OCI-LY7 (cell line): ENCODE data around the gene MREG. TPM values are rescaled to one million over a fixed set of nuclear protein-coding genes. Genes with fewer than 3 reads are reported as not detected.

Experiments used
- BruUV-seq: library from RNA; stranded (reverse); fragments of 400-500 nt; replicated peaks from 2 replicates; lab custom pipeline; 2021; lab: Mats Ljungman, UMichigan
- CTCF ChIA-PET: fragments of 300-600 bp; sonication (Branson Sonifier 250); formaldehyde crosslinking; loops from one replicate; lab custom pipeline; 2022; ENCODE audit warnings: antibody characterized with exemption; ENCODE audit not compliant: unreplicated experiment; lab: Charles Lee
- POLR2A ChIA-PET: fragments of 300-600 bp; sonication (Branson Sonifier 250); formaldehyde crosslinking; loops from one replicate; lab custom pipeline; 2022; ENCODE audit warnings: antibody characterized with exemption; lab: Charles Lee
- DNase-seq: peaks from one replicate; pipeline ENCODE4 v3.0.0-alpha.2; 2015; ENCODE audit warnings: low spot score
- H2AFZ ChIP-seq: fragments of 200-600 bp; sonication (generic), shearing (Covaris generic); 2 replicates; pipeline ENCODE4 v1.6.1; 2014; ENCODE audit warnings: mild to moderate bottlenecking, antibody characterized with exemption, low read length, moderate library complexity
- H3K27ac ChIP-seq: fragments of 200-600 bp; sonication (generic); 2 replicates; pipeline ENCODE4 v1.5.1; 2014; ENCODE audit warnings: mixed run types, low read depth, mild to moderate bottlenecking, moderate library complexity, low read length, inconsistent platforms; ENCODE audit not compliant: poor library complexity, severe bottlenecking
- H3K36me3 ChIP-seq: fragments of 200-600 bp; sonication (generic); 2 replicates; pipeline ENCODE4 v1.6.1; 2014; ENCODE audit warnings: mild to moderate bottlenecking, antibody characterized with exemption, low read length, moderate library complexity, mixed read lengths; ENCODE audit not compliant: insufficient read depth
- H3K4me1 ChIP-seq: fragments of 200-600 bp; sonication (generic); 2 replicates; pipeline ENCODE4 v1.5.1; 2014; ENCODE audit warnings: mild to moderate bottlenecking, low read length; ENCODE audit not compliant: insufficient read depth, poor library complexity, severe bottlenecking
- H3K4me2 ChIP-seq: fragments of 200-600 bp; sonication (generic); 2 replicates; pipeline ENCODE4 v1.6.1; 2014; ENCODE audit warnings: mild to moderate bottlenecking, low read length
- H3K4me3 ChIP-seq: fragments of 200-600 bp; sonication (generic); 2 replicates; pipeline ENCODE4 v1.5.1; 2014; ENCODE audit warnings: mild to moderate bottlenecking, low read depth, low read length; ENCODE audit not compliant: poor library complexity, severe bottlenecking
- H3K79me2 ChIP-seq: fragments of 200-600 bp; sonication (generic); 2 replicates; pipeline ENCODE4 v1.6.1; 2016; ENCODE audit warnings: low read depth, mild to moderate bottlenecking, low read length, moderate library complexity, mixed read lengths; ENCODE audit not compliant: insufficient read depth
- H3K9me2 ChIP-seq: fragments of 200-600 bp; sonication (generic); 2 replicates; pipeline ENCODE4 v1.6.1; 2016; ENCODE audit warnings: mild to moderate bottlenecking, low read length, mixed read lengths; ENCODE audit not compliant: insufficient read depth
- H3K9me3 ChIP-seq: fragments of 200-600 bp; sonication (generic); 2 replicates; pipeline ENCODE4 v1.6.1; 2014; ENCODE audit warnings: mild to moderate bottlenecking, mixed run types, low read length, mixed read lengths
- H4K20me1 ChIP-seq: fragments of 200-600 bp; sonication (generic); 2 replicates; pipeline ENCODE4 v1.6.1; 2014; ENCODE audit warnings: mild to moderate bottlenecking, antibody characterized with exemption, low read length, moderate library complexity, mixed read lengths; ENCODE audit not compliant: insufficient read depth
- EZH2phosphoT487 ChIP-seq: fragments of 200-600 bp; sonication (generic); IDR thresholded peaks from 2 replicates; pipeline ENCODE4 v1.6.1; 2018; ENCODE audit warnings: low read depth, borderline replicate concordance, mild to moderate bottlenecking, mixed run types, antibody characterized with exemption, low read length, moderate library complexity, mixed read lengths
- intact Hi-C: fragments of 100-400 bp; cut with micrococcal nuclease; formaldehyde crosslinking; loops from one replicate; pipeline ENCODE4 v1.10.0; 2022; ENCODE audit not compliant: unreplicated experiment
- total RNA-seq, 2 experiments: library from RNA; depleted of rRNA in 1 of 2; stranded (reverse); fragments of >200 nt in 1 of 2; shearing (Covaris generic) in 1 of 2; gene quantifications; 2 replicates each; pipeline ENCODE4 v1.2.3, GENCODE V29; 2014 to 2022
- TF ChIP-seq, protein P1 (sequence below): fragments of 200-600 bp; sonication (generic); conservative IDR thresholded peaks from 2 replicates; pipeline ENCODE4 v1.5.1; 2014; ENCODE audit warnings: mild to moderate bottlenecking, antibody characterized with exemption, low read length, moderate library complexity, mixed read lengths

The MREG gene
- total RNA-seq, 2 experiments from 2014 or later = 5.6 to 9.3 TPM

DNA sequence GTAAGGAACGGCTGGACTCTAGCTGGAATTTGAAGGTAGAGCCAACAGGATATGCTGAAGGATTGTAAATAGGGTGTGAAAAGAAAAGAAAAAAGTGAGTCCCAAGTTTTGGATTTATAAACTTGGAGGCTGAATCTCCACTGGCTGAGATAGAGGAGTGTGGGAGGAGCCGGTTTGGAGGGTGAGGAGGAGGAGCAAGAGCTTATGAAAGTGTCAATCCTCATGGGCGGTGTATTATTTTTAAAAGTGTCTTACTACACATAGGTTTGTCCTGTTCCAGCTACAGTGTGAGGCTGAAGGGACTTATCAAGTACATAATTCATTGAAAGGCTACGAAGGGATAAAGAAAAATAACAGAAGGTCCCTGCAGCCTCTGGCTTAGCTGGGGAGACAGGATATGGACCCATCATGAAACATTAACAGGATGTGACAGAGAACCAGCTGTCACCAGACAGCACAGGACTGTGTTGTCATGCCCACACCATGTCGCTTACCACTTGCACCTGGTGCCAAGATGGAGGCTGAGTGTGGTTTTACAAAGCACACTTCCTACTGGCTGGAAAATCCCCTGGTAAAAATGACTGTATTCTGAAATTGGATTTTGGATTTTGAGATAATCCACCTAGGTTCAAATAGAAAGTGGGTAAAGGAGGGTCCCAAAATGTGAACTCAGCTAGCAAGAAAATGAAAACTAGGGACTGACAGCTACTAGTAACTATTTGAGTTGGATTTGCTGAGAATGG is 2.5 kb upstream of the MREG start:
- ChIA-PET POLR2A (interaction anchor here (0.5 to 1.6 kb wide), 9 partner anchors 10 to 94 kb away, joined by 3 to 5 read pairs (median 4); partner anchors contain the start of gene XRCC5), CTCF (no interaction called here)
- H3K36me3 ChIP-seq = no peaks in the 10 kb centered on the region
- H3K79me2 ChIP-seq = peaks cover 16% of the 10 kb centered on the region; the same call in 1 of the 2 replicates
- H3K9me2 ChIP-seq = no peaks in the 10 kb centered on the region
- intact Hi-C loops = no loop called here
- peak overlapping the region; percentile 89 for H2AFZ ChIP-seq
- peak overlapping the region; percentile 64 for H3K4me2 ChIP-seq
- no TSS peak for BruUV-seq
- no peaks in the 10 kb centered on the region for H4K20me1 ChIP-seq
- TF ChIP-seq EZH2phosphoT487 = no peak
- TF ChIP-seq, protein P1, sequence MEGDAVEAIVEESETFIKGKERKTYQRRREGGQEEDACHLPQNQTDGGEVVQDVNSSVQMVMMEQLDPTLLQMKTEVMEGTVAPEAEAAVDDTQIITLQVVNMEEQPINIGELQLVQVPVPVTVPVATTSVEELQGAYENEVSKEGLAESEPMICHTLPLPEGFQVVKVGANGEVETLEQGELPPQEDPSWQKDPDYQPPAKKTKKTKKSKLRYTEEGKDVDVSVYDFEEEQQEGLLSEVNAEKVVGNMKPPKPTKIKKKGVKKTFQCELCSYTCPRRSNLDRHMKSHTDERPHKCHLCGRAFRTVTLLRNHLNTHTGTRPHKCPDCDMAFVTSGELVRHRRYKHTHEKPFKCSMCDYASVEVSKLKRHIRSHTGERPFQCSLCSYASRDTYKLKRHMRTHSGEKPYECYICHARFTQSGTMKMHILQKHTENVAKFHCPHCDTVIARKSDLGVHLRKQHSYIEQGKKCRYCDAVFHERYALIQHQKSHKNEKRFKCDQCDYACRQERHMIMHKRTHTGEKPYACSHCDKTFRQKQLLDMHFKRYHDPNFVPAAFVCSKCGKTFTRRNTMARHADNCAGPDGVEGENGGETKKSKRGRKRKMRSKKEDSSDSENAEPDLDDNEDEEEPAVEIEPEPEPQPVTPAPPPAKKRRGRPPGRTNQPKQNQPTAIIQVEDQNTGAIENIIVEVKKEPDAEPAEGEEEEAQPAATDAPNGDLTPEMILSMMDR = no peak
- H3K4me3 ChIP-seq = peak overlapping the region; percentile 38
- H3K9me3 ChIP-seq = no peaks in the 10 kb centered on the region; the same call in 1 of the 2 replicates
- peak; percentile 85 for DNase-seq
- peaks cover 54% of the 10 kb centered on the region for H3K4me1 ChIP-seq
- H3K27ac ChIP-seq = peak overlapping the region; percentile 66

DNA sequence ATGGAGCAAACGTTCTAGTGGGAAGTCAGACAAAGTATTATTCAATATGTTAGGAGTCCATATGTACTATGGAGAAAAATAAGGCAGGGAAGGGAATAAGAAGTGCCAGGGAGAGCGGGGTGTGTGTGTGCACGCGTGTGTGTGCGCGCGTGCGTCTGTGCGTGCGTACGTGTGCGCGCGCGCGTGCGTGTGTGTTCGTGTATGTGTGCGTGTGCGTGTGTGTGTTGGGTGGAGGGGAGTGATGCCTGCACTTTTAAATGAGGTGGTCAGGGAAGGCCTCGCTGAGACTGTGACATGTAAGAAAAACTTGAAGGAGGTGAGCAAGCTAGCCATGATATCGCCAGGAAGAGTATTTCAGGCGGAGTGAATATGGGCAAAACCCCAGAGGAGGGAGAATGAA is 1.6 kb upstream of the MREG start:
- TF ChIP-seq, protein P1 = no peak
- no peak for TF ChIP-seq EZH2phosphoT487
- H3K27ac ChIP-seq = no peak overlapping the region
- no peaks in the 10 kb centered on the region for H3K36me3 ChIP-seq
- ChIA-PET POLR2A (interaction anchor here (0.5 to 0.6 kb wide), 2 partner anchors 16 to 56 kb away, joined by 3 read pairs; no protein-coding TSS in a partner anchor), CTCF (no interaction called here)
- no TSS peak for BruUV-seq
- intact Hi-C loops = loop anchor here (5.0 kb wide), 1 partner anchor 703 kb away; the partner anchor contains the start of gene ATIC
- no peak overlapping the region; the same call in 1 of the 2 replicates for H2AFZ ChIP-seq
- H3K4me2 ChIP-seq = no peak overlapping the region
- no peak for DNase-seq
- no peak overlapping the region for H3K4me3 ChIP-seq
- H3K9me2 ChIP-seq = no peaks in the 10 kb centered on the region
- H3K4me1 ChIP-seq = peaks cover 54% of the 10 kb centered on the region
- peaks cover 16% of the 10 kb centered on the region; the same call in 1 of the 2 replicates for H3K79me2 ChIP-seq
- H4K20me1 ChIP-seq = no peaks in the 10 kb centered on the region
- no peaks in the 10 kb centered on the region; the same call in 1 of the 2 replicates for H3K9me3 ChIP-seq

DNA sequence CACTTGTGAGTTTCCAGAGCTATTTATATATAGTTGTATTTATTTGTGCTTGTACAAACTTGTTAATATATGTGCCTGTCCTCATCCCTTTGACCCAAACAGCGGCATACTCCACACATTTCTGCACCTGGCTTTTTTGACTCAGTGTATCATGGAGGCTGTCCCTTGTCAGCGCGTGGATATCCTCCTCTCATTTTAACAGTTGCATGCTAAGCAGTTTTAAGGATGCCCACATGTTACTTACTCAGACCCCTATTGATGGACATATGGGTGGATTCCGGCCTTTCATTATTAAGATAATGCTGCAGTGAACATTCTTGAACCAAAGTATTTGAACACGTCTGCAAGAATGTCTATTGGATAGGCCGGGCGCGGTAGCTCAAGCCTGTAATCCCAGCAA is 655 bp upstream of the MREG start:
- ChIA-PET CTCF (no interaction called here), POLR2A (no interaction called here)
- H3K4me2 ChIP-seq = peak overlapping the region; percentile 87
- intact Hi-C loops = loop anchor here (5.0 kb wide), 1 partner anchor 702 kb away; the partner anchor contains the start of gene ATIC
- no peaks in the 10 kb centered on the region for H3K36me3 ChIP-seq
- no peak for DNase-seq
- H2AFZ ChIP-seq = peak overlapping the region; percentile 70
- peak overlapping the region; percentile 81 for H3K4me3 ChIP-seq
- peaks cover 56% of the 10 kb centered on the region for H3K4me1 ChIP-seq
- no peak overlapping the region for H3K27ac ChIP-seq
- TF ChIP-seq EZH2phosphoT487 = no peak
- TF ChIP-seq, protein P1 = no peak
- H3K9me2 ChIP-seq = no peaks in the 10 kb centered on the region
- no peaks in the 10 kb centered on the region; the same call in 1 of the 2 replicates for H3K9me3 ChIP-seq
- no peaks in the 10 kb centered on the region for H4K20me1 ChIP-seq
- no TSS peak for BruUV-seq
- peaks cover 16% of the 10 kb centered on the region; the same call in 1 of the 2 replicates for H3K79me2 ChIP-seq
